WI38 (cell line): Measurements from ENCODE around the gene OAS3.

Experiments used
- H3K4me3 ChIP-seq: 2 replicates; pipeline ENCODE4 v1.5.1; 2011; ENCODE audit warnings: low read depth, mild to moderate bottlenecking, control low read depth, low read length
- TF ChIP-seq, protein P1 (sequence below): IDR thresholded peaks from 2 replicates; pipeline ENCODE4 v1.5.1; 2012; ENCODE audit warnings: low read depth, mild to moderate bottlenecking, control low read depth, low read length

OAS3 gene

GRCh38 chr12:112928978-112929377, 9.3 kb upstream of the OAS3 start:
- H3K4me3 ChIP-seq, result no peak overlapping the region
- TF ChIP-seq, protein P1, sequence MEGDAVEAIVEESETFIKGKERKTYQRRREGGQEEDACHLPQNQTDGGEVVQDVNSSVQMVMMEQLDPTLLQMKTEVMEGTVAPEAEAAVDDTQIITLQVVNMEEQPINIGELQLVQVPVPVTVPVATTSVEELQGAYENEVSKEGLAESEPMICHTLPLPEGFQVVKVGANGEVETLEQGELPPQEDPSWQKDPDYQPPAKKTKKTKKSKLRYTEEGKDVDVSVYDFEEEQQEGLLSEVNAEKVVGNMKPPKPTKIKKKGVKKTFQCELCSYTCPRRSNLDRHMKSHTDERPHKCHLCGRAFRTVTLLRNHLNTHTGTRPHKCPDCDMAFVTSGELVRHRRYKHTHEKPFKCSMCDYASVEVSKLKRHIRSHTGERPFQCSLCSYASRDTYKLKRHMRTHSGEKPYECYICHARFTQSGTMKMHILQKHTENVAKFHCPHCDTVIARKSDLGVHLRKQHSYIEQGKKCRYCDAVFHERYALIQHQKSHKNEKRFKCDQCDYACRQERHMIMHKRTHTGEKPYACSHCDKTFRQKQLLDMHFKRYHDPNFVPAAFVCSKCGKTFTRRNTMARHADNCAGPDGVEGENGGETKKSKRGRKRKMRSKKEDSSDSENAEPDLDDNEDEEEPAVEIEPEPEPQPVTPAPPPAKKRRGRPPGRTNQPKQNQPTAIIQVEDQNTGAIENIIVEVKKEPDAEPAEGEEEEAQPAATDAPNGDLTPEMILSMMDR, result no peak

DNA sequence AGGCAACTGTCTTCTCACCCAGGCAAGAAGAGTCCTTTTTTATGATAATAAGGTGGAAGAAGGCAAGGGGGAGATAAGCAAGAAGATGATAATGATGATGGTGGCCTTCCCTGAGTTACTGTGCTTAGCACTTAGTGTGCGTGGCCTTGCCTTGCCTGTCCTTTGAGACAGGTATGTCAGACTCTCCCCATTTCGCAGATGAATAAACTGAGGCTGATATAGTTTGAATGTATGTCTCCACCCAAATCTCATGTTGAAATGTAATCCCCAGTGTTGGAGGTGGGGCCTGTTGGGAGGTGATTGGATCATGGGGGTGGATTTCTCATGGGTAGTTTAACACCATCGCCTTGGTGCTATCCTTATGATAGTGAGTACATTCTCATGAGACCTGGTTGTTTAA, 8.6 kb upstream of the OAS3 start:
- H3K4me3 ChIP-seq, result no peak overlapping the region
- TF ChIP-seq, protein P1, result no peak

- TF ChIP-seq, protein P1, result no peak
- H3K4me3 ChIP-seq, result no peak overlapping the region
These were observed 7.9 kb upstream of the OAS3 start for GRCh38 chr12:112930350-112930749.

DNA sequence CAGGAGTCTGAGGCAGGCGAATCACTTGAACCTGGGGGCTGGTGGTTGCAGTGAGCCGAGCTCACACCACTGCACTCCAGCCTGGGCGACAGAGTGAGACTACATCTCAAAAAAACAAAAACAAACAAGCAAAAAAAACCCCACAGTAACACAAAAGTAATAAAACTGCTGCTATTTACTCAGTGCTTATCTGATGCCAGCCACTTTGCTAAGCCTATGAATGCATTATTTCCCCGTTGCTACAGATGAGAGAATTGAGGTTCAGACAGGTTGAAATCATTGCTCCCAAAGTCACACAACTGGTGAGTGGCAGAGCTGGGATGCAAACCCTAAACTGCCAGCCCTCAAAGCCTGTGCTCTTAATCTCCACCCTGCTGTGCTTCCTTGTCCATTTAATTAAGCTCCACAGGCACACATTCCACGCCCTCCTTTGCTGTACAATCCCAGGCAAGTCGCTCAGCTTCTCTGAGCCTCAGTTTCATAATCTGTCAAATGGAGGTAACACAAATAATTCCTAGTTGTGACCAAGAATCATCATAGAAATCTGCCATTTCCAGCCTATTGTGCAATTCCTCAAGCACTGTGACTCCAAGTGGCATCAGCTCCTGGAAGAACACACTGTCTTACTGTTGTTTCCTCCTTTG, 5.7 kb upstream of the OAS3 start:
- H3K4me3 ChIP-seq, result no peak overlapping the region
- TF ChIP-seq, protein P1, result no peak

GRCh38 chr12:112933129-112933505, 5.2 kb upstream of the OAS3 start:
- no peak overlapping the region for H3K4me3 ChIP-seq
- TF ChIP-seq, protein P1, result no peak

DNA sequence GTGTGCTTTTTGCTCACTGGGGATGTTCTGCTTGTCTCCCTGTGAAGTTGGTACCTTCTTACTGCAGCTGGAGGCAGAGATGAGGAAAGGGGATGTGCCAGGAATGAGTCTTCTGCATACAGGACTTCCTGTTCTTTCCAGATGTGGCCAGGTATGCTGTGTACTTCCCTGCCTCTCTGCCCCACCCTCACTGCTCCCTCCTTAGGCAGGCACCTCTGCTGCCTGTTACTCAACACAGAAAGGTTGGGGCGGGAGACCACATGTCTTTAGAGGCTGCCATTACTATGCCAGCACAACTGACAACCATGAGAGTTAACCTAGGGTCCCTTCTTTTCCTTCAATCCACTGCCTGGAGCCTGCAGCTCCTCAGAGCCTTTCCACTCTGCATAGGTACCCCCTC, 2.0 kb upstream of the OAS3 start:
- no peak overlapping the region for H3K4me3 ChIP-seq
- TF ChIP-seq, protein P1, result no peak

DNA sequence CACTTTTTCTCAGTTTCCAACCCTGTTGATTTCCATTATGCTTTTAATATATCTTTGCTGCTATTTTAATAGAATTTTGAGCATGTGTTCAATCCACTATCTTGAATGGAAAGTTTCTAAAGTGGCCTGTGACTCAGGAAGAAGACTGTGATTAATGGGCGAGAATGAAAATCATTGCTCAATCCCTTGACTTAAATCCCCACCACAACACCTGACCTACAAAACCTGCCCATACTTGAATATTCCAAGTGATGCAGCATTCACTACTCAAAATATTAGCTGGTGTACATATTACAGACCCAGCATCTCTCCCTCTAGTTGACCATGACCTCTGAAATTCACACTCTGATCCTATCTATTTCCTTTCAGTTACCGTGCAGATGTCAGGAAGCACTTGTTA, 1.3 kb upstream of the OAS3 start:
- TF ChIP-seq, protein P1, result no peak

More for the DNA sequence above, 1.3 kb upstream of the OAS3 start:
- no peak overlapping the region for H3K4me3 ChIP-seq
